Superior temporal gyrus (tissue), 1 donor: ENCODE results near the gene JMJD7.

Experiments used
- DNase-seq: peaks from one replicate; pipeline ENCODE4 v3.0.0-alpha.2; 2016; ENCODE audit errors: extremely low spot score

JMJD7 gene

GRCh38 chr15:41882689-41883483, 55.0 kb downstream of the JMJD7 start:
- no peak for DNase-seq

GRCh38 chr15:41883484-41883825, 55.6 kb downstream of the JMJD7 start:
- DNase-seq: no peak

GRCh38 chr15:41884458-41884857, 56.6 kb downstream of the JMJD7 start:
- DNase-seq: no peak

GRCh38 chr15:41885321-41885720, 57.4 kb downstream of the JMJD7 start:
- no peak for DNase-seq

GRCh38 chr15:41885841-41886240, 57.9 kb downstream of the JMJD7 start:
- no peak for DNase-seq

GRCh38 chr15:41886741-41887140, 58.8 kb downstream of the JMJD7 start:
- no peak for DNase-seq

GRCh38 chr15:41887161-41887560, 59.3 kb downstream of the JMJD7 start:
- DNase-seq: no peak
